ENCODE measurements around the gene ACBD4. TPM values are rescaled to one million over a fixed set of nuclear protein-coding genes. Genes with fewer than 3 reads are reported as not detected.

ACBD4 gene
- total RNA-seq, 1 experiment from 2014 or later = 9.7 TPM

DNA sequence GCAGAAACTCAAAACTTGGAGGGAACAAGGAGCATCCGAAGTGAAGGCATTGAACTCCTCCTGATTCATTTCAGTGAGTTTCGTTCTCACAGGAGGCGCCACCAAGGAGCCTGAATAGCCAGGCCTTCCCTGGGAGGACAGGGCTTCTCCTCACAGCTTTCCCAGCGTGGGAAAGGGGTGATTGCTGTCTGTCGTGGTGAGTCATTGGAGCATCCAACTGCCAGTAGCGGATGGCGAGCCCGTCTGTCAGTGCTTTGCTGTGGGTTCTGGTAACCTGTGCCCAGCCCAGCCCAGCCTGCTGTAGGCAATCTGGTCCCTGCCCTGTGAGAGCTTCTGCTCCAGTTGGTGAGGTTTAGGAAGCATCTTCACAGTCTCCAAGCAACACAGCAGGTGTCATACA, 31.5 kb upstream of the ACBD4 start:
- H2AFZ ChIP-seq (ENCODE audit: low read length) = no peak overlapping the region
- H3K9ac ChIP-seq (ENCODE audit: extremely low read depth, insufficient read length, low read length) = no peak overlapping the region
- no peak overlapping the region for H2BK12ac ChIP-seq (ENCODE audit: insufficient read length, low read depth, low read length)
- no peaks in the 10 kb centered on the region for H3K27me3 Mint-ChIP-seq (ENCODE audit: low read depth)
- H3K9me3 Mint-ChIP-seq = no peaks in the 10 kb centered on the region
- no peak overlapping the region for H3K23ac ChIP-seq (ENCODE audit: insufficient read length, low read depth, low read length)
- no peak overlapping the region for H3K4me2 ChIP-seq (ENCODE audit: insufficient read depth, insufficient read length, low read length)
- no peaks in the 10 kb centered on the region for H3K79me1 ChIP-seq (ENCODE audit: insufficient read depth, low read depth, low read length, poor library complexity, severe bottlenecking)
- H3K27ac Mint-ChIP-seq = no peak overlapping the region
- TF ChIP-seq, protein P1, sequence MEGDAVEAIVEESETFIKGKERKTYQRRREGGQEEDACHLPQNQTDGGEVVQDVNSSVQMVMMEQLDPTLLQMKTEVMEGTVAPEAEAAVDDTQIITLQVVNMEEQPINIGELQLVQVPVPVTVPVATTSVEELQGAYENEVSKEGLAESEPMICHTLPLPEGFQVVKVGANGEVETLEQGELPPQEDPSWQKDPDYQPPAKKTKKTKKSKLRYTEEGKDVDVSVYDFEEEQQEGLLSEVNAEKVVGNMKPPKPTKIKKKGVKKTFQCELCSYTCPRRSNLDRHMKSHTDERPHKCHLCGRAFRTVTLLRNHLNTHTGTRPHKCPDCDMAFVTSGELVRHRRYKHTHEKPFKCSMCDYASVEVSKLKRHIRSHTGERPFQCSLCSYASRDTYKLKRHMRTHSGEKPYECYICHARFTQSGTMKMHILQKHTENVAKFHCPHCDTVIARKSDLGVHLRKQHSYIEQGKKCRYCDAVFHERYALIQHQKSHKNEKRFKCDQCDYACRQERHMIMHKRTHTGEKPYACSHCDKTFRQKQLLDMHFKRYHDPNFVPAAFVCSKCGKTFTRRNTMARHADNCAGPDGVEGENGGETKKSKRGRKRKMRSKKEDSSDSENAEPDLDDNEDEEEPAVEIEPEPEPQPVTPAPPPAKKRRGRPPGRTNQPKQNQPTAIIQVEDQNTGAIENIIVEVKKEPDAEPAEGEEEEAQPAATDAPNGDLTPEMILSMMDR (conservative IDR thresholded peaks at IDR 0.05) = no peak
- no peak overlapping the region for H3K4ac ChIP-seq (ENCODE audit: low read depth, low read length)
- H3K4me1 ChIP-seq (ENCODE audit: insufficient read depth, low read length) = no peaks in the 10 kb centered on the region
- H3K36me3 Mint-ChIP-seq (ENCODE audit: insufficient read depth in 1 of 3, low read depth in 3 of 3) = peaks cover 26 to 92% (median 83%) of the 10 kb centered on the region in 3 experiments; a peak in 6 of 7 replicates
- H4K91ac ChIP-seq (ENCODE audit: insufficient read length, low read depth, low read length) = no peak overlapping the region
- H2BK120ac ChIP-seq (ENCODE audit: low read depth, low read length, poor library complexity, severe bottlenecking) = no peak overlapping the region
- H4K5ac ChIP-seq (ENCODE audit: insufficient read length, low read depth, low read length) = no peak overlapping the region
- no CpG with 5 or more reads among the region's 8 CpGs for WGBS (ENCODE audit: extremely low coverage, insufficient read length, low lambda C conversion rate)
- DNase-seq = no peak
- no peaks in the 10 kb centered on the region for H3K23me2 ChIP-seq (ENCODE audit: insufficient read length, low read depth, low read length, poor library complexity, severe bottlenecking)
- peaks cover 0 to 2% of the 10 kb centered on the region in 2 experiments; a peak in 1 of 4 replicates for H3K4me1 Mint-ChIP-seq
- H3K9me3 ChIP-seq (ENCODE audit: control insufficient read depth, low read depth, low read length) = no peaks in the 10 kb centered on the region
- H3K4me3 Mint-ChIP-seq = no peak overlapping the region
- no peaks in the 10 kb centered on the region; the same call in 1 of the 2 replicates for H3K79me2 ChIP-seq (ENCODE audit: insufficient read depth, low read length)
- H3T11ph ChIP-seq (ENCODE audit: low read length) = no peak overlapping the region
- H3K14ac ChIP-seq (ENCODE audit: insufficient read depth, low read length) = no peak overlapping the region
- no peak overlapping the region for H2AK5ac ChIP-seq (ENCODE audit: insufficient read length, low read length)
- no peak overlapping the region for H2BK20ac ChIP-seq (ENCODE audit: low read depth, low read length, poor library complexity, severe bottlenecking)
- H3K56ac ChIP-seq (ENCODE audit: insufficient read length, low read depth, low read length) = no peak overlapping the region
- H3K18ac ChIP-seq (ENCODE audit: insufficient read length, low read depth, low read length) = no peak overlapping the region
- H3K27ac ChIP-seq (ENCODE audit: insufficient read length, low read depth, low read length) = no peak overlapping the region
- H2BK5ac ChIP-seq (ENCODE audit: insufficient read length, low read length) = no peak overlapping the region
- H2BK15ac ChIP-seq (ENCODE audit: low read depth, low read length) = no peak overlapping the region
- H3K27me3 ChIP-seq (ENCODE audit: insufficient read depth, low read length) = no peaks in the 10 kb centered on the region
- H4K20me1 ChIP-seq (ENCODE audit: control insufficient read depth, insufficient read depth, insufficient read length) = no peaks in the 10 kb centered on the region
- H4K8ac ChIP-seq (replicated peaks; ENCODE audit: insufficient read length, low read depth, low read length) = no peak overlapping the region

All from H9 (cell line).